Astrocyte of the spinal cord (primary cell): ENCODE results near the gene LRRC14B.

ENCODE experiments used
- DNase-seq: peaks from one replicate; pipeline ENCODE4 v3.0.0; 2011; ENCODE audit warnings: low read depth, low spot score
- H3K4me3 ChIP-seq: 2 replicates; pipeline ENCODE4 v1.5.1; 2011; ENCODE audit warnings: low read depth, mild to moderate bottlenecking, low read length, moderate library complexity
- in situ Hi-C: cut with HindIII; loops from 2 replicates; pipeline ENCODE4 v1.10.0; 2017; ENCODE audit warnings: low sequenced_read_pairs
- TF ChIP-seq, protein P1 (sequence below): IDR thresholded peaks from 2 replicates; pipeline ENCODE4 v1.5.1; 2012; ENCODE audit warnings: low read depth, mild to moderate bottlenecking, low read length, inconsistent platforms

Gene LRRC14B

DNA sequence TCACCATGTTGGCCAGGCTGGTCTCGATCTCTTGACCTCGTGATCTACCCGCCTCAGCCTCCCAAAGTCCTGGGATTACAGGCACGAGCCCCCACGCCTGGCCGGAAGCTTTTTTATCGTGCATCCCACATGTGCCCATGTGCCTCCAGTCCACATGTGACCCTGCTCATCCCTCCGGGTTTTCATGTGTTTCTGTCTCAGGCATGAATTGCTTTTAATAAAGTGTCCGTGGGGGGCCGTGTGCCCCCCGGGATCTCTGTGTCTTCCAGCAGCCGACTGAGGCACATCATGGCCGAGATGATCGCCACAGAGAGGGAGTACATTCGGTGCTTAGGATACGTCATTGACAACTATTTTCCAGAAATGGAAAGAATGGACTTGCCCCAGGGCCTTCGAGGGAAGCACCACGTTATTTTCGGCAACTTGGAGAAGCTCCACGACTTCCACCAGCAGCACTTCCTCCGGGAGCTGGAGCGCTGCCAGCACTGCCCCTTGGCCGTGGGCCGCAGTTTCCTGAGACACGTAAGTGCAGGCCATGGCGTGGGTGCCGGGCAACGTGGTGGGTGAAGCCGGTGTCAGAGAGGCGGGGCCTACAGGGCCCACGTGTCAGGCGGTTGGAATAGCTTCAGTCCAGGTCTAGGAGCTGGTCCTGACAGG lies 22.1 kb upstream of the LRRC14B start:
- peak; percentile 80 for DNase-seq
- no peak overlapping the region for H3K4me3 ChIP-seq
- TF ChIP-seq, protein P1, sequence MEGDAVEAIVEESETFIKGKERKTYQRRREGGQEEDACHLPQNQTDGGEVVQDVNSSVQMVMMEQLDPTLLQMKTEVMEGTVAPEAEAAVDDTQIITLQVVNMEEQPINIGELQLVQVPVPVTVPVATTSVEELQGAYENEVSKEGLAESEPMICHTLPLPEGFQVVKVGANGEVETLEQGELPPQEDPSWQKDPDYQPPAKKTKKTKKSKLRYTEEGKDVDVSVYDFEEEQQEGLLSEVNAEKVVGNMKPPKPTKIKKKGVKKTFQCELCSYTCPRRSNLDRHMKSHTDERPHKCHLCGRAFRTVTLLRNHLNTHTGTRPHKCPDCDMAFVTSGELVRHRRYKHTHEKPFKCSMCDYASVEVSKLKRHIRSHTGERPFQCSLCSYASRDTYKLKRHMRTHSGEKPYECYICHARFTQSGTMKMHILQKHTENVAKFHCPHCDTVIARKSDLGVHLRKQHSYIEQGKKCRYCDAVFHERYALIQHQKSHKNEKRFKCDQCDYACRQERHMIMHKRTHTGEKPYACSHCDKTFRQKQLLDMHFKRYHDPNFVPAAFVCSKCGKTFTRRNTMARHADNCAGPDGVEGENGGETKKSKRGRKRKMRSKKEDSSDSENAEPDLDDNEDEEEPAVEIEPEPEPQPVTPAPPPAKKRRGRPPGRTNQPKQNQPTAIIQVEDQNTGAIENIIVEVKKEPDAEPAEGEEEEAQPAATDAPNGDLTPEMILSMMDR = no peak
- in situ Hi-C loops = no loop called here

DNA sequence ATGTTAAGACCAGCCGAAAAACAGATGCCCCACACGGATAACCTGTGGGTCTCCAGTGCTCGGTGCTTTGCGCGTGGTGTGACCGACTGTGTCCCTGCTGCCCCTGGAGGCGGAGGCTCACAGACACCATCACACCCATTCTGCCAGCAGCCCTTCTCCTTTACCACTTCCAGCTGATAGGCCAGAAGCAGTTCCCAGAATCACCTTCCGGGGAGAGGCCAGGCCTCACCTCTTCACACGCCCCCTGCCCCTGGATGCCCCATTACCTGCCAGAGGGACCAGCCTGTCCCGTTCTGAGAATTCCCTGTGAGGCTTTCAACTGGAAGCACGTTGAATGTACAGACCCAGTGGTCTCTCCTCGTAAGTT lies 21.6 kb upstream of the LRRC14B start:
- H3K4me3 ChIP-seq = no peak overlapping the region

DNA sequence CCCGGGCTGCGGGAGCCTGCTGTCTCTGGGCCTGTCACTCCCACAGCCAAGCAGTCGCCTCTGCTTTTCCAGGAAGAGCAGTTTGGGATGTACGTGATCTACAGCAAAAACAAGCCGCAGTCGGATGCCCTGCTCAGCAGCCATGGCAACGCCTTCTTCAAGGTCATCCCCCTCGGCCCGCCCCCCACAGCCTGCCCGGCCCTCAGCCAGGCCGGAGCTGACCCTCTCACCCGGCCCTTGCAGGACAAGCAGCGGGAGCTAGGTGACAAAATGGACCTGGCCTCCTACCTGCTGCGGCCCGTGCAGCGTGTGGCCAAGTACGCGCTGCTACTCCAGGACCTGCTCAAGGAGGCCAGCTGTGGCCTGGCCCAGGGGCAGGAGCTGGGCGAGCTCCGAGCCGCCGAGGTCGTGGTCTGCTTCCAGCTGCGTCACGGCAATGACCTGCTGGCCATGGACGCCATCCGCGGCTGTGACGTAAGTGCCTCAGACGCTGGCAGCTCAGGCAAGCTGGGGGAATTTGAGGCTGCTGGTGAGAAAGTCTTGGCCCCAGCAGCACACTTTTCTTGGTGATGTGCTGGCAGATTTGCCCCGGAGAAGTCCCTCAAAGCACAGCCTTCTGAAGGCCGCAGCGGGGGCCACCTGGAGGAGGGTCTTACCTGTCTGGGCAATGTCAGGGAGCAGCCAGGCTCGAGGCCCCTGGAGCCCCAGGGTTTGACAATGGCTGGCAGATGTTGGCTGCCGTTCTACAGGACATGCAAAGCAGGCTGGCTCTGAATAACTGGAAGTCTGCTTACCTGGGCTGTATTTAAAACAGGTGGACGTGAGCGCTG lies 20.1 kb upstream of the LRRC14B start:
- no peak overlapping the region for H3K4me3 ChIP-seq
- TF ChIP-seq, protein P1 = no peak
- no peak for DNase-seq
- in situ Hi-C loops = no loop called here

More for the DNA sequence above, 21.6 kb upstream of the LRRC14B start:
- DNase-seq = no peak
- in situ Hi-C loops = no loop called here
- TF ChIP-seq, protein P1 = no peak

DNA sequence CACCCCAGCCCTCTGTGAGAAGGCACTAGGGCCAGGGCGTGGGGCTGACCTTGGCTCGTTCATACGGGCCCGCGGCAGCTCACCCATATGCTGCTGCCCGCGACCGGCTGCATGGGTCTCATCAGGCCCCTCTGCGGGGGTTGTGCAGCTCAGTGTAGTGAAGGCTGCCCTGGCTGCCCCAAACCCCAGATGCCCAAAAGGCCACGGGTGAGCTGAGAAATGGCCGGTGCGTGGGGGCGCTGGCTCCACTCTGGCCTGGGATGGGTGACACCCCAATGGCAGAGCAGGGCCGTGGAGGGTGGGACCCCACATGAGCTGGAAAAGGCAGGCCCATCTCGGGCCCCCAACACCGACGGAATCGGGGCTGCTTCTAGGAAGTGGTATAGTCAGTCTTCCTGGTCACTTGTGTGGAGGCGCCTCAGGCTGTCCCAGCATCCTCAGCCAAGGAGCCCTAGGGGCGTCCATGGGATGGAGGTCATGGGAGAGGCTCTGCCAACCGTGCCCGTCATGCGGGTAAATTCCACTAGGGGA lies 19.4 kb upstream of the LRRC14B start:
- no peak overlapping the region for H3K4me3 ChIP-seq
- in situ Hi-C loops = no loop called here
- DNase-seq = no peak
- TF ChIP-seq, protein P1 = no peak

DNA sequence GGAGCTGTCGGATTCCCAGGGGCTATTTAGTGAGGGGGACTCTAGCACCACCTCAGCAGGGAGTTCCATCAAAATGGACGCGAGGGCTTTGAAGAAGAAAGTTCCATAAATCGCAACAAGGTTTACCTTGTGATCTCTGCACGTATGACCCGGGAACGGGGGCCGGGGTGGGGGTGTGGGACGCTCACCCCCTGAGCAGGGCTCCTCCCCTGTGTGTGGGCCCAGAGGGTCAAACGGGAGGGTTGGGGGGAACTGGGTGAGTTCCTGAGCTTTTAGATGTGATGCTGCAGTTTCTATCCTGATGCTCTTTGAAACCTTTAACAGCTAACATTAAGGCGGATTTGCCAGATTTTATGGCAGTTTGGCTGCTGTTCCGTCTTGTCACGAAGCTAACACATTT lies 18.9 kb upstream of the LRRC14B start:
- in situ Hi-C loops = no loop called here
- no peak overlapping the region for H3K4me3 ChIP-seq
- TF ChIP-seq, protein P1 = no peak
- no peak for DNase-seq

DNA sequence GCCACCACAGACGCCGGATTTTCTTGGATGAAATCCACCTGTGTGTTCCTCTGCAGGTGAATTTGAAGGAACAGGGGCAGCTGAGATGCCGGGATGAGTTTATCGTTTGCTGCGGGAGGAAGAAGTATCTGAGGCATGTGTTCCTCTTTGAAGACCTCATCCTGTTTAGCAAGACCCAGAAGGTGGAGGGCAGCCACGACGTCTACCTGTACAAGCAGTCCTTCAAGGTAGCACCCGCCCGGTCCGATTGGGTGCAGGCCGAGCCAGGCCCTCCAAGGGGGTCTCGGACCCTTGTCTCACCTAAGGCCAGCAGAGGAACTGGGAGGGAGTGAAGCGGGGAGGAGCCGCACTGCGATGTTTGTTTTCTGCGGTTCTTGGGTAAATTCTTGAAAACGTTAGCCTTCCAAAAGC lies 18.4 kb upstream of the LRRC14B start:
- H3K4me3 ChIP-seq = no peak overlapping the region
- TF ChIP-seq, protein P1 = no peak
- in situ Hi-C loops = no loop called here
- no peak for DNase-seq
